SK-N-SH (cell line): Measurements from ENCODE around the gene FCER2. TPM values are rescaled to one million over a fixed set of nuclear protein-coding genes. Genes with fewer than 3 reads are reported as not detected.

Experiments
- CTCF ChIA-PET: fragments of 300-600, 350-600 bp; formaldehyde crosslinking; extraction: SDS; loops from one replicate; lab custom pipeline; 2021; lab: Yijun Ruan, JAX
- POLR2A ChIA-PET: fragments of 350-600 bp; sonication (Branson Sonifier 250); formaldehyde crosslinking; extraction: SDS; loops from one replicate; lab custom pipeline; 2020; ENCODE audit warnings: antibody characterized with exemption, inconsistent platforms; lab: Yijun Ruan, JAX
- DNase-seq: peaks from one replicate; pipeline ENCODE4 v3.0.0; 2012
- H2AFZ ChIP-seq: fragments of 200-600 bp; sonication (generic); 2 replicates; pipeline ENCODE4 v1.8.1; 2016; ENCODE audit warnings: antibody characterized with exemption, mild to moderate bottlenecking, low read depth
- H3F3A ChIP-seq: fragments of 200-600 bp; sonication (generic); replicated peaks from 2 replicates; pipeline ENCODE3; 2016; ENCODE audit warnings: antibody characterized with exemption, mild to moderate bottlenecking; ENCODE audit not compliant: insufficient read depth
- H3K27ac ChIP-seq, 2 experiments: fragments of 200-500 bp in 1 of 2; fragments of 200-600 bp in 1 of 2; sonication (Bioruptor generic) in 1 of 2; sonication (generic), shearing (Covaris generic) in 1 of 2; 2 replicates each; pipeline versions ENCODE4 v1.5.1 to v1.6.1; 2014 to 2016; ENCODE audit warnings: low read depth in 2 of 2, inconsistent platforms in 1 of 2, low read length in 1 of 2, mild to moderate bottlenecking in 1 of 2, mixed read lengths in 1 of 2
- H3K27me3 ChIP-seq: fragments of 200-600 bp; sonication (generic), shearing (Covaris generic); 2 replicates; pipeline ENCODE4 v1.6.1; 2016; ENCODE audit warnings: mixed run types; ENCODE audit not compliant: insufficient read depth
- H3K36me3 ChIP-seq, 2 experiments: fragments of 200-500 bp in 1 of 2; fragments of 200-600 bp in 1 of 2; sonication (Bioruptor generic) in 1 of 2; sonication (generic) in 1 of 2; replicated peaks in 1 of 2; 2 replicates each; pipeline versions ENCODE3 to v1.5.1; 2014 to 2016; ENCODE audit warnings: low read length in 1 of 2, mild to moderate bottlenecking in 1 of 2; ENCODE audit not compliant: insufficient read depth in 2 of 2, control insufficient read depth in 1 of 2
- H3K4me1 ChIP-seq, 2 experiments: fragments of 200-500 bp in 1 of 2; fragments of 200-600 bp in 1 of 2; sonication (Bioruptor generic) in 1 of 2; sonication (generic), shearing (Covaris generic) in 1 of 2; 2 replicates each; pipeline versions ENCODE4 v1.5.1 to v1.6.1; 2014 to 2016; ENCODE audit warnings: low read depth in 1 of 2, low read length in 1 of 2, mixed run types in 1 of 2; ENCODE audit not compliant: insufficient read depth in 2 of 2, control insufficient read depth in 1 of 2
- H3K4me2 ChIP-seq: fragments of 200-600 bp; sonication (generic), shearing (Covaris generic); 2 replicates; pipeline ENCODE4 v1.6.1; 2017; ENCODE audit warnings: mixed run types
- H3K4me3 ChIP-seq, 2 experiments: fragments of 200-500 bp in 1 of 2; fragments of 200-600 bp in 1 of 2; sonication (Bioruptor generic) in 1 of 2; sonication (generic), shearing (Covaris generic) in 1 of 2; 2 replicates each; pipeline versions ENCODE4 v1.5.1 to v1.8.1; 2014 to 2016; ENCODE audit warnings: low read depth in 2 of 2, inconsistent platforms in 1 of 2, low read length in 1 of 2, mild to moderate bottlenecking in 1 of 2, mixed read lengths in 1 of 2, moderate library complexity in 1 of 2
- H3K79me2 ChIP-seq: fragments of 200-600 bp; sonication (generic); 2 replicates; pipeline ENCODE4 v1.8.1; 2017; ENCODE audit warnings: mild to moderate bottlenecking; ENCODE audit not compliant: insufficient read depth
- H3K9ac ChIP-seq: fragments of 200-600 bp; sonication (generic); 2 replicates; pipeline ENCODE4 v1.6.1; 2017; ENCODE audit warnings: mixed run types
- H3K9me2 ChIP-seq: fragments of 200-600 bp; sonication (generic); 2 replicates; pipeline ENCODE4 v1.6.1; 2017; ENCODE audit warnings: mixed run types
- H3K9me3 ChIP-seq: fragments of 200-600 bp; sonication (generic); 2 replicates; pipeline ENCODE4 v1.6.1; 2017; ENCODE audit warnings: mixed run types, mild to moderate bottlenecking, moderate library complexity
- H4K20me1 ChIP-seq: fragments of 200-600 bp; sonication (generic); 2 replicates; pipeline ENCODE4 v1.6.1; 2017; ENCODE audit warnings: mild to moderate bottlenecking, mixed run types; ENCODE audit not compliant: insufficient read depth
- CHD2 ChIP-seq: fragments of 150-350 bp; IDR thresholded peaks from 2 replicates; pipeline ENCODE4 v1.6.1; 2018; ENCODE audit warnings: low read length; ENCODE audit not compliant: partially characterized antibody
- ELF1 ChIP-seq: IDR thresholded peaks from 2 replicates; pipeline ENCODE4 v1.4.0; 2012
- FOSL2 ChIP-seq: IDR thresholded peaks from 2 replicates; pipeline ENCODE4 v1.4.0; 2012; ENCODE audit warnings: low read depth, mild to moderate bottlenecking, moderate library complexity, borderline replicate concordance
- FOXJ3 ChIP-seq: sonication (generic); formaldehyde crosslinking; IDR thresholded peaks from 2 replicates; pipeline ENCODE4 v1.5.1; 2020; ENCODE audit warnings: mild to moderate bottlenecking, missing genetic modification reagents
- GATA2 ChIP-seq: sonication (generic); formaldehyde crosslinking; IDR thresholded peaks from 2 replicates; pipeline ENCODE4 v1.5.0; 2020; ENCODE audit warnings: mild to moderate bottlenecking, missing genetic modification reagents
- IRF3 ChIP-seq: fragments of 150-350 bp; IDR thresholded peaks from 2 replicates; pipeline ENCODE4 v1.6.1; 2016; ENCODE audit warnings: mild to moderate bottlenecking, low read depth, low read length
- JUND ChIP-seq: IDR thresholded peaks from 2 replicates; pipeline ENCODE4 v1.4.0; 2012
- MEF2A ChIP-seq: IDR thresholded peaks from 2 replicates; pipeline ENCODE4 v1.4.0; 2012; ENCODE audit warnings: low read depth, borderline replicate concordance
- NRF1 ChIP-seq: IDR thresholded peaks from 2 replicates; pipeline ENCODE4 v1.6.1; 2012; ENCODE audit warnings: low read depth, mild to moderate bottlenecking, low read length
- RAD21 ChIP-seq: IDR thresholded peaks from 2 replicates; pipeline ENCODE4 v1.6.1; 2012; ENCODE audit warnings: mild to moderate bottlenecking, low read length
- RCOR1 ChIP-seq: fragments of 150-350 bp; IDR thresholded peaks from 2 replicates; pipeline ENCODE4 v1.6.1; 2017; ENCODE audit warnings: antibody characterized with exemption, low read length
- REST ChIP-seq: IDR thresholded peaks from 2 replicates; pipeline ENCODE4 v1.6.1; 2012; ENCODE audit warnings: mild to moderate bottlenecking, low read depth, low read length, moderate library complexity
- RFX5 ChIP-seq: IDR thresholded peaks from 2 replicates; pipeline ENCODE4 v1.6.1; 2012; ENCODE audit warnings: mild to moderate bottlenecking, improper control_type of control experiment, low read length
- SIN3A ChIP-seq: IDR thresholded peaks from 2 replicates; pipeline ENCODE4 v1.6.1; 2012; ENCODE audit warnings: low read depth, mild to moderate bottlenecking, low read length, moderate library complexity, borderline replicate concordance
- TAF1 ChIP-seq: IDR thresholded peaks from 2 replicates; pipeline ENCODE4 v1.6.1; 2012; ENCODE audit warnings: low read depth, mild to moderate bottlenecking, low read length, moderate library complexity, borderline replicate concordance
- TCF12 ChIP-seq: IDR thresholded peaks from 2 replicates; pipeline ENCODE4 v1.4.0; 2012
- USF1 ChIP-seq: IDR thresholded peaks from 2 replicates; pipeline ENCODE4 v1.4.0; 2012; ENCODE audit warnings: low read depth, borderline replicate concordance
- YY1 ChIP-seq: IDR thresholded peaks from 2 replicates; pipeline ENCODE4 v1.4.0; 2012; ENCODE audit warnings: low read depth, mild to moderate bottlenecking
- WGBS: methylation state at CpG from one replicate; pipeline ENCODE4 v1.1.6; 2017; ENCODE audit warnings: low lambda C conversion rate; 5-methylcytosine and 5-hydroxymethylcytosine counted together
- polyA plus RNA-seq, 3 experiments: library from polyadenylated mRNA; depleted of rRNA; stranded (reverse); fragments of >200 nt; gene quantifications; 2 replicates each; pipeline ENCODE4 v1.2.3, GENCODE V29; 2012
- TF ChIP-seq, protein P1 (sequence below): fragments of 150-350 bp; IDR thresholded peaks from 2 replicates; pipeline ENCODE4 v1.6.1; 2017; ENCODE audit warnings: antibody characterized with exemption, low read length, low read depth, borderline replicate concordance
- TF ChIP-seq, protein P2 (sequence below): IDR thresholded peaks from 2 replicates; pipeline ENCODE4; 2012

The FCER2 gene
- polyA plus RNA-seq, 1 of the 3 experiments (the other 2 are of a cell fraction): not detected

DNA sequence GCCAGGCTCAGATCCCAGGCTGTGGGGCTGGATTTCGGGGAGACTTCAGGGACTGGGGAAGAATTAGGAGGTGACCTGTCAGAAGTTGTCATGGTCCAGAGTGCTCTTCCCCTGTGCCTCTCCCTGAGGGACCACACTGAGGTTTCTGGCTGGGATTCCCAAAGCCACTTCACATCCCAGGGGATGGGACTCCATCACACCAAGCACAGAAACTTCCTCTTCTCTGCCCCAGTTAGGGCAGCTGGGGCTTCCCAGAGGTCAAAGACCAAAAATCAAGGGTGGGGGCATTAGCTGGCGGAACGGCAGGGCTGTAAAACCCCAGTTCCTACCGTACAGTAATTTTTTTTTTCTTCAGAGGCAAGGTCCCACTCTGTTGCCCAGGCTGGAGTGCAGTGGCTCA is 7.4 kb downstream of the FCER2 start:
- WGBS: 0% methylated on average over 1 of the region's 4 CpGs
- CTCF ChIA-PET: no interaction called here

GRCh38 chr19:7692417-7693088 is 9.4 kb downstream of the FCER2 start:
- H3F3A ChIP-seq: no peaks in the 10 kb centered on the region
- H3K27me3 ChIP-seq: peaks cover 60% of the 10 kb centered on the region
- DNase-seq: no peak
- H4K20me1 ChIP-seq: no peaks in the 10 kb centered on the region
- 12% methylated on average over 13 of the region's 13 CpGs for WGBS
- H3K4me2 ChIP-seq: no peak overlapping the region
- no peaks in the 10 kb centered on the region for H3K79me2 ChIP-seq
- H2AFZ ChIP-seq: no peak overlapping the region
- no peaks in the 10 kb centered on the region for H3K9me2 ChIP-seq
- ChIA-PET CTCF (no interaction called here), POLR2A (no interaction called here)
- no peaks in the 10 kb centered on the region for H3K9me3 ChIP-seq
- H3K4me3 ChIP-seq: no peak overlapping the region
- H3K27ac ChIP-seq: no peak overlapping the region
- H3K9ac ChIP-seq: no peak overlapping the region
- no peaks in the 10 kb centered on the region for H3K36me3 ChIP-seq
- H3K4me1 ChIP-seq: no peaks in the 10 kb centered on the region
- TF ChIP-seq IRF3: no peak
- TF ChIP-seq, protein P1, sequence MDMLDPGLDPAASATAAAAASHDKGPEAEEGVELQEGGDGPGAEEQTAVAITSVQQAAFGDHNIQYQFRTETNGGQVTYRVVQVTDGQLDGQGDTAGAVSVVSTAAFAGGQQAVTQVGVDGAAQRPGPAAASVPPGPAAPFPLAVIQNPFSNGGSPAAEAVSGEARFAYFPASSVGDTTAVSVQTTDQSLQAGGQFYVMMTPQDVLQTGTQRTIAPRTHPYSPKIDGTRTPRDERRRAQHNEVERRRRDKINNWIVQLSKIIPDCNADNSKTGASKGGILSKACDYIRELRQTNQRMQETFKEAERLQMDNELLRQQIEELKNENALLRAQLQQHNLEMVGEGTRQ: no peak
- TF ChIP-seq REST: no peak
- no peak for TF ChIP-seq JUND
- TF ChIP-seq TAF1: no peak
- TF ChIP-seq MEF2A: no peak

More for the DNA sequence above, 7.4 kb downstream of the FCER2 start:
- H3K79me2 ChIP-seq: no peaks in the 10 kb centered on the region
- no peaks in the 10 kb centered on the region for H3K4me1 ChIP-seq
- no peaks in the 10 kb centered on the region for H3K9me3 ChIP-seq
- H4K20me1 ChIP-seq: no peaks in the 10 kb centered on the region
- H3K4me3 ChIP-seq: no peak overlapping the region
- DNase-seq: no peak
- no peak overlapping the region for H3K4me2 ChIP-seq
- H3F3A ChIP-seq: no peaks in the 10 kb centered on the region
- no peak overlapping the region for H3K27ac ChIP-seq
- H2AFZ ChIP-seq: no peak overlapping the region
- H3K9ac ChIP-seq: no peak overlapping the region
- no peaks in the 10 kb centered on the region for H3K9me2 ChIP-seq
- H3K36me3 ChIP-seq: no peaks in the 10 kb centered on the region
- peaks cover 63% of the 10 kb centered on the region for H3K27me3 ChIP-seq
- TF ChIP-seq, protein P2, sequence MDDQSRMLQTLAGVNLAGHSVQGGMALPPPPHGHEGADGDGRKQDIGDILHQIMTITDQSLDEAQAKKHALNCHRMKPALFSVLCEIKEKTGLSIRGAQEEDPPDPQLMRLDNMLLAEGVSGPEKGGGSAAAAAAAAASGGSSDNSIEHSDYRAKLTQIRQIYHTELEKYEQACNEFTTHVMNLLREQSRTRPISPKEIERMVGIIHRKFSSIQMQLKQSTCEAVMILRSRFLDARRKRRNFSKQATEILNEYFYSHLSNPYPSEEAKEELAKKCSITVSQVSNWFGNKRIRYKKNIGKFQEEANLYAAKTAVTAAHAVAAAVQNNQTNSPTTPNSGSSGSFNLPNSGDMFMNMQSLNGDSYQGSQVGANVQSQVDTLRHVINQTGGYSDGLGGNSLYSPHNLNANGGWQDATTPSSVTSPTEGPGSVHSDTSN: no peak
- no peak for TF ChIP-seq TCF12
- TF ChIP-seq GATA2 (CRISPR knock-in tag): no peak
- TF ChIP-seq CHD2: no peak
- no peak for TF ChIP-seq YY1
- TF ChIP-seq FOXJ3 (CRISPR knock-in tag): no peak
- no peak for TF ChIP-seq FOSL2
- no peak for TF ChIP-seq JUND
- no peak for TF ChIP-seq ELF1
- TF ChIP-seq MEF2A: no peak
- no peak for TF ChIP-seq RCOR1
- no peak for TF ChIP-seq NRF1
- no peak for TF ChIP-seq SIN3A
- TF ChIP-seq IRF3: no peak
- no peak for TF ChIP-seq RFX5
- TF ChIP-seq TAF1: no peak
- TF ChIP-seq USF1: no peak
- no peak for TF ChIP-seq RAD21
- POLR2A ChIA-PET: interaction anchor here (0.7 kb wide), 1 partner anchor 641 kb away, joined by 3 read pairs; no protein-coding TSS in a partner anchor
